KMS-11 (cell line): ENCODE data around the gene CDH13.

Experiments
- H2AFZ ChIP-seq: fragments of 200-600 bp; sonication (generic); 2 replicates; pipeline ENCODE4 v1.6.1; 2016; ENCODE audit warnings: antibody characterized with exemption, mixed run types, low read depth
- H3K27ac ChIP-seq: fragments of 200-600 bp; sonication (generic); 2 replicates; pipeline ENCODE4 v1.6.1; 2016; ENCODE audit warnings: mild to moderate bottlenecking, mixed run types
- H3K27me3 ChIP-seq: fragments of 200-600 bp; sonication (generic); 2 replicates; pipeline ENCODE4 v1.6.1; 2017; ENCODE audit warnings: mild to moderate bottlenecking, low read depth, mixed run types, moderate library complexity; ENCODE audit not compliant: insufficient read depth
- H3K36me3 ChIP-seq: fragments of 200-600 bp; sonication (generic); 2 replicates; pipeline ENCODE4 v1.6.1; 2017; ENCODE audit warnings: mild to moderate bottlenecking, mixed run types; ENCODE audit not compliant: insufficient read depth
- H3K4me1 ChIP-seq: fragments of 200-600 bp; sonication (generic); 2 replicates; pipeline ENCODE4 v1.6.1; 2016; ENCODE audit warnings: mild to moderate bottlenecking, low read depth, mixed run types; ENCODE audit not compliant: poor library complexity, severe bottlenecking
- H3K4me2 ChIP-seq: fragments of 200-600 bp; sonication (generic); 2 replicates; pipeline ENCODE4 v1.7.0; 2016; ENCODE audit warnings: mild to moderate bottlenecking, mixed run types
- H3K4me3 ChIP-seq: fragments of 200-600 bp; sonication (generic); IDR thresholded peaks from 2 replicates; pipeline ENCODE4 v1.6.1; 2017; ENCODE audit warnings: low read depth, low read length, mixed read lengths; ENCODE audit not compliant: insufficient read depth
- H3K79me2 ChIP-seq: fragments of 200-600 bp; sonication (generic); 2 replicates; pipeline ENCODE4 v1.6.1; 2016; ENCODE audit warnings: low read depth, mixed run types; ENCODE audit not compliant: insufficient read depth
- H3K9ac ChIP-seq: fragments of 200-600 bp; sonication (generic); 2 replicates; pipeline ENCODE4 v1.6.1; 2016; ENCODE audit warnings: mild to moderate bottlenecking, mixed run types
- H4K20me1 ChIP-seq: fragments of 200-600 bp; sonication (generic); 2 replicates; pipeline ENCODE4 v1.6.1; 2016; ENCODE audit warnings: mild to moderate bottlenecking, mixed run types; ENCODE audit not compliant: insufficient read depth
- CTCF ChIP-seq: fragments of 200-600 bp; sonication (generic); conservative IDR thresholded peaks from 2 replicates; pipeline ENCODE4 v1.6.1; 2017; ENCODE audit warnings: low read depth, mild to moderate bottlenecking, antibody characterized with exemption, low read length, moderate library complexity, mixed read lengths

CDH13 gene

GRCh38 chr16:83253521-83253920, 626.8 kb downstream of the CDH13 start:
- no peak overlapping the region for H3K27ac ChIP-seq
- TF ChIP-seq CTCF: no peak
- no peak overlapping the region for H3K4me3 ChIP-seq
- no peak overlapping the region for H2AFZ ChIP-seq
- H3K79me2 ChIP-seq: no peaks in the 10 kb centered on the region
- H3K4me1 ChIP-seq: no peaks in the 10 kb centered on the region
- H3K36me3 ChIP-seq: no peaks in the 10 kb centered on the region
- H3K27me3 ChIP-seq: no peaks in the 10 kb centered on the region
- H4K20me1 ChIP-seq: no peaks in the 10 kb centered on the region
- H3K4me2 ChIP-seq: no peak overlapping the region
- H3K9ac ChIP-seq: no peak overlapping the region

- Histone ChIP-seq H3K9ac (no peak overlapping the region), H2AFZ (no peak overlapping the region), H3K27me3 (no peaks in the 10 kb centered on the region), H3K36me3 (no peaks in the 10 kb centered on the region), H3K79me2 (no peaks in the 10 kb centered on the region), H3K27ac (no peak overlapping the region), H3K4me1 (no peaks in the 10 kb centered on the region), H3K4me2 (no peak overlapping the region), H3K4me3 (no peak overlapping the region), H4K20me1 (no peaks in the 10 kb centered on the region)
- no peak for TF ChIP-seq CTCF
Measured at GRCh38 chr16:83258366-83258928, 631.7 kb downstream of the CDH13 start.

DNA sequence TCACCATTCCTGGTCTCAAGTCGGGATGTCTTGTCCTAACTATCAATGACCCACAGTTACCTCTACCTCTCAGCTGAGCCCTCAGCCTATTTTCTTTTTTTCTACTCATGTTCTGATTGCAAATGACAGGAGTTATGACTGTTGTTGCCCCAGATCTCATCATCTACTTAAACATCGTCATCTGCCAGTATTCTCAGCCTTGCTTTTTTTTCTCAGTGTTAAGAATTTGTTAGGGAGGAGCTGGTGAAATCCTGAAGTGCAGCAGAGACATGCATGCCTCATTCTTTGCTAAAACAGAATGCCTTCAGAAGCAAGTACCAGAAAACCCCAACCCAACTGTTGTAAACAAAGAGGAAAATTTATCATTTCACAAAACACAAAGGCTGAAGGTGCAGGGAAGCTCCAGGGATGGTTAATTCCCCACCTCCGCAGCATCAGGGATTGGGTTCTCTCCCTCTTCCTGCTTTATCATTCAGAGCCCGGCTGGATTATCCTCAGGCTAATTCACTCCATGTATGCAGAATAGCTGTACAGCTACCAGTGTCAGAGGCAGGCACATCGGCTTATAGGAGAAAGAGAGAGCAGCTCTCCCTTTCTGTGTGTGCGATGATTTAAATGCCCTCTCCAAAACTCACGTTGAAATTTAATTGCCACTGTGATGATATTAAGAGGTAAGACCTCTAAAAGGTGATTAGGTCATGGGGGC, 640.2 kb downstream of the CDH13 start:
- H3K4me3 ChIP-seq: no peak overlapping the region
- no peak overlapping the region for H3K27ac ChIP-seq
- no peak for TF ChIP-seq CTCF
- H3K27me3 ChIP-seq: no peaks in the 10 kb centered on the region
- H2AFZ ChIP-seq: no peak overlapping the region
- H3K4me2 ChIP-seq: no peak overlapping the region
- H4K20me1 ChIP-seq: no peaks in the 10 kb centered on the region
- no peaks in the 10 kb centered on the region for H3K4me1 ChIP-seq
- H3K9ac ChIP-seq: no peak overlapping the region
- H3K79me2 ChIP-seq: no peaks in the 10 kb centered on the region
- no peaks in the 10 kb centered on the region for H3K36me3 ChIP-seq

DNA sequence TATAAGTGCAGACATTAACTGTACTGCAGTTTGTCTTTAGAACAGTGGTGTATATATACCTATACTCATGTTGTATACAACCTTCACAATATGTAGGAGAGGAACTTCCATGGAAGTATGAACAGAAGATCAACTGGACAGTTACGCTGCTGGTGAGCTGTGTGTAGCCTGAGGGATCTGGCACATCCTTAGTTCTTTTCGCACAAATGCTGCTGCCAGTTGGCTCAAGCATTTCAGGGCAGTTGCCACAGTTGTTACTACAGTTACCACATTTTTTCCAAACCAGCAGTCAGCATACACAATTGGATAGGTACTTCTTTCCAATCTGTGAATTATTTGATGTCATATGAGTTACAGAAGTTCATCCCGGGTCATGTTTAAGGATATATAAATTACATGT, 641.4 kb downstream of the CDH13 start:
- no peaks in the 10 kb centered on the region for H3K79me2 ChIP-seq
- H3K4me1 ChIP-seq: no peaks in the 10 kb centered on the region
- no peaks in the 10 kb centered on the region for H3K36me3 ChIP-seq
- no peak overlapping the region for H3K27ac ChIP-seq
- no peak overlapping the region for H2AFZ ChIP-seq
- H3K4me2 ChIP-seq: no peak overlapping the region
- no peaks in the 10 kb centered on the region for H3K27me3 ChIP-seq
- H4K20me1 ChIP-seq: no peaks in the 10 kb centered on the region
- no peak for TF ChIP-seq CTCF
- no peak overlapping the region for H3K9ac ChIP-seq
- H3K4me3 ChIP-seq: no peak overlapping the region
